Measurements from ENCODE around the gene ADAMTS9.

ADAMTS9 gene

DNA sequence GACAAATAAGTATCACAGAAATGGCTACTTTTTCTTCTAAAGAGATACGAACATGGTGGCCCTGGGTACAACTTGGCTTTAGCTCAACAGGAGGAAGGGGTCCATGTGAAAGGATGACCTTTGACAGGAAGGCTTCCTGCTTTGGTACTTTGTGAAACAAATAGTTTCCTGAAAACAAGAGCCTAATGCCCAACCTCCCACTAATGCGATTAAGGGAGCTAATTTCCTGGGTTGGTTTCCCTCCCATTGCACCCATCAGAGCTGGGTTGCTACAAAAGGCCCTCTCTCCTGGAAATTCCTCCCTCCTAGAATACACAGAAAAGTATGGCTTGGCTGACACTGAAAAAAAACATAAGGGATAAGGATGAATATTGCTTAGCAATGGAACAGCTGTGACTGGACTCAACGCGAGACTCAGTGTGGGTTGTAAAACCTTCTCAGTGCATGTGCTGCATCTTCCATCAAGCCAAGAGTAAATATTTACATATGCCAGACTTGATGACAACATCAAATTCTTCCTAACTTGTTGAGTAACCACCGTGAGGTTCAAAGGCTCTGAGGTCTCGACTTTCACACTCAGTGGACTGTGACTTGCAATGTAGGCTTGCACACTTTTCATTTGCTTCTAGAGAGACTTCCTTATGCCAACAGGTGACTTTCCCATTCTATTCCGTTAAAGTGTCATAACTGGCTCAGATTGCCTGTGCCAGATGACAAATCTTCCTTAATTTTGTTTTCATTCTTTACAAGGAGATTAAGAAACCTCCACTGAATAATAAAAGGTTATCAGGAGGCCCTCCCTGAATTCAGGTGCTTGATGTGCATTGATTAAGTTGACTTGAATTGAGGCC is 60.1 kb downstream of the ADAMTS9 start:
- no peaks in the 10 kb centered on the region for H3K9me3 ChIP-seq (ENCODE audit: control insufficient read depth, low read depth, low read length)

DNA sequence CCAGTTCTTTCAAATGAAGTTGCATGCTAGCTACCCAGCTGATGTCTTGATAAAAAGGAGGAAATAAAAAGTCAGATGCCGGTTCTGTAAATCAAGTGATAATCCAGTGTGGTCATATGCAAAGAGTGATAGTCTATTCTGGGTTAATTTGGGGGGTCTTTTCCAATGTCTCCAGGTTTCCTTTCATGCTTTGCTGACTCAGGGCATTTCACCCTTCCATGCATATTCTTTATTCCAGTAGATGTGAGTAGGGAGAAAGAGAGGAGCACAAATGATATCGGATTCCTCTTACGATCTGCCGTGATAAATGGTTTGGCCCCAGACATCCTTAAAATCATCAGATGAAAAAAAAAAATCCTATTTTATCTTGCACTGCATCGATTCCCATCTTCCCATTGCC is 60.8 kb downstream of the ADAMTS9 start:
- no peaks in the 10 kb centered on the region for H3K36me3 ChIP-seq (ENCODE audit: control insufficient read depth, low read depth, low read length)
- H3K9ac ChIP-seq (ENCODE audit: low read length): no peak overlapping the region
- H3K27ac ChIP-seq (ENCODE audit: low read length): no peak overlapping the region
- H3K4me1 ChIP-seq (ENCODE audit: control insufficient read depth, low read depth, low read length): no peaks in the 10 kb centered on the region
- no peaks in the 10 kb centered on the region for H3K9me3 ChIP-seq (ENCODE audit: control insufficient read depth, low read depth, low read length)
- H3K4me3 ChIP-seq (ENCODE audit: low read length): no peak overlapping the region
- H3K27me3 ChIP-seq (ENCODE audit: control insufficient read depth, insufficient read depth, low read length): no peaks in the 10 kb centered on the region

More for the DNA sequence above, 60.1 kb downstream of the ADAMTS9 start:
- Histone ChIP-seq H3K4me3 (ENCODE audit: low read length) (no peak overlapping the region), H3K9ac (ENCODE audit: low read length) (no peak overlapping the region), H3K36me3 (ENCODE audit: control insufficient read depth, low read depth, low read length) (no peaks in the 10 kb centered on the region), H3K27me3 (ENCODE audit: control insufficient read depth, insufficient read depth, low read length) (no peaks in the 10 kb centered on the region), H3K27ac (ENCODE audit: low read length) (no peak overlapping the region), H3K4me1 (ENCODE audit: control insufficient read depth, low read depth, low read length) (no peaks in the 10 kb centered on the region)

DNA sequence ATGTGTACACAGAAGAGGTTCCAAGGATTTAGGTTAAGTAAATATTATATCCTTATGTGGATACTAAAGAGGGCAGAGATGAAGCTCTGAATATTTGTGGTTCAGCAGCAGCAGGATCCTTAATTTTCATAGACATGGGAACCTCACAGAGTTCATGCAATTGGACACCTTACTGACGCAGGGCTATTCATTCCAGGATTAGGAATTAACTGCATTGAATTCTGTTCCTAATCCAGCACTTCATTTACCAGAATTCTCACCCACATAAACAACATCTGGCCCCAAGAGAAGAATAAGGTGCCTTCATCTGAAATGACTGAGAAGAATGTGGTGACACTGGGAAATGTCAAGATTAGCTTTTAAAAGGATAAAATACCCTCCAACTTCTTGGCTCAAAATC is 62.4 kb downstream of the ADAMTS9 start:
- H3K4me1 ChIP-seq (ENCODE audit: control insufficient read depth, low read depth, low read length): no peaks in the 10 kb centered on the region
- no peaks in the 10 kb centered on the region for H3K36me3 ChIP-seq (ENCODE audit: control insufficient read depth, low read depth, low read length)
- no peaks in the 10 kb centered on the region for H3K9me3 ChIP-seq (ENCODE audit: control insufficient read depth, low read depth, low read length)
- no peak overlapping the region for H3K9ac ChIP-seq (ENCODE audit: low read length)
- no peaks in the 10 kb centered on the region for H3K27me3 ChIP-seq (ENCODE audit: control insufficient read depth, insufficient read depth, low read length)
- no peak overlapping the region for H3K27ac ChIP-seq (ENCODE audit: low read length)
- no peak overlapping the region for H3K4me3 ChIP-seq (ENCODE audit: low read length)

DNA sequence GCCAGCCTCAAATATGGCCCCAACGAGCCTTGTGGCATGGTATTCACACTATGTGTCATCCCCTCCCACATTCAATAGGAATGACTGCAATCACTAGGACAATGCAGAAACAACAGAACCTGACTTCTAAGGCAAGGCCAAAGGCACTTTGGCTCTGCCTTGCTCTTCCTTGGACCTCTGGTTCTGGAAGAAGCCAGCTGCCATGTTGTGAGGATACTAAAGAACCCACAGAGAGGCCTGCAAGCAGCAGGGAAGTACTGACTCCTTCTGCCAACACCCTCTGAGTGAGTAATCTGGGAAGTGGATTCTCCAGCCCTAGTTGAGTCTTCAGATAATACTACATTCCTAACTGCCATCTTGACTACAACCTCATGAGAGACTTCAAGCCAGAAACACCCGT is 64.7 kb downstream of the ADAMTS9 start:
- H3K9me3 ChIP-seq (ENCODE audit: control insufficient read depth, low read depth, low read length): no peaks in the 10 kb centered on the region
- H3K9ac ChIP-seq (ENCODE audit: low read length): no peak overlapping the region
- no peak overlapping the region for H3K27ac ChIP-seq (ENCODE audit: low read length)
- no peak overlapping the region for H3K4me3 ChIP-seq (ENCODE audit: low read length)
- H3K27me3 ChIP-seq (ENCODE audit: control insufficient read depth, insufficient read depth, low read length): no peaks in the 10 kb centered on the region
- H3K4me1 ChIP-seq (ENCODE audit: control insufficient read depth, low read depth, low read length): no peaks in the 10 kb centered on the region
- H3K36me3 ChIP-seq (ENCODE audit: control insufficient read depth, low read depth, low read length): no peaks in the 10 kb centered on the region

DNA sequence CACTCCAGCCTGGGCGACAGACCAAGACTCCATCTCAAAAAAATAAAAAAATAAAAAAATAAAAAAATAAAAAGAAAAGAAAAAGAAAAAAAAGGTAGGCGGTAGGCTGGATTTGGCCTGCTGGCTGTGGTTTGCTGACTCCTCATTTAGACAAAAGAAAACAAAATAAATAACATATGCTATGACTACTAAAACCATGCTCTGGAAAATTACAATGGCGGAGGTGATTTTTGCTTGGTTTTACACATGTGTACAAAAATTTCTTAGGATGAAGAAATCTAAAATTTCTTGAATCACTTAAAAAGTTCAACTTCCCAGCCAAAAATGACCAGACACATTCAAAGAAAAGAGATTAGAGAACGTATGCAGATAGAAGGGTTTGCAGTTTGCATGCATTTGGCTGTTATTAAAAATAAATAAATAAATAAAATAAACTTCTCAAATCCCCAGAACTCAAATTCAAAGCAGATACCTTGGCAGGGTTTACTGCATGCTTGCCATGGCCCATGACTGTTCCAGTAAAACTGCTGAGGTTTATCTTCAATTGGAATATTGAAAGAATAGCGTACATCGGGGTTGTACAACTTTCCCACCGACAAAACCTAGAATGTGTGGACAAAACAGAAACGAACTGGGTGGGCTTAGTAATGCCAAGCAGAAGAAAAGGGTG is 65.9 kb downstream of the ADAMTS9 start:
- H3K27ac ChIP-seq (ENCODE audit: low read length): no peak overlapping the region
- H3K4me3 ChIP-seq (ENCODE audit: low read length): no peak overlapping the region
- H3K9me3 ChIP-seq (ENCODE audit: control insufficient read depth, low read depth, low read length): no peaks in the 10 kb centered on the region
- no peaks in the 10 kb centered on the region for H3K36me3 ChIP-seq (ENCODE audit: control insufficient read depth, low read depth, low read length)
- no peaks in the 10 kb centered on the region for H3K4me1 ChIP-seq (ENCODE audit: control insufficient read depth, low read depth, low read length)
- no peak overlapping the region for H3K9ac ChIP-seq (ENCODE audit: low read length)
- no peaks in the 10 kb centered on the region for H3K27me3 ChIP-seq (ENCODE audit: control insufficient read depth, insufficient read depth, low read length)

DNA sequence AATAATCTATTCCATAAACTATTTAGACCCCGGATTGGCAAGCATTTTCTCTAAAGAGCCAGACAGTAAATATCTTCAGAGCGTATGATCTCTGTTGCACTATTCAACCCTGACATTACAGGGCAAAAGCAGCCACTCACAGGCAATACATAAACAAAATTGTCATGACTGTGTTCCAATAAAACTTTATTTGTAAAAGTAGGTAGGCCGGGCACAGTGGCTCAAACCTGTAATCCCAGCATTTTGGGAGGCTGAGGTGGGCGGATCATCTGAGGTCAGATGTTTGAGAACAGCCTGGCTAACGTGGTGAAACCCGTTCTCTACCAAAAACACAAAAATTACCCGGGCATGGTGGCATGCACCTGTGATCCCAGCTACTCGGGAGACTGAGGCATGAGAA is 66.5 kb downstream of the ADAMTS9 start:
- Histone ChIP-seq H3K27ac (ENCODE audit: low read length) (no peak overlapping the region), H3K4me1 (ENCODE audit: control insufficient read depth, low read depth, low read length) (no peaks in the 10 kb centered on the region), H3K36me3 (ENCODE audit: control insufficient read depth, low read depth, low read length) (no peaks in the 10 kb centered on the region), H3K9ac (ENCODE audit: low read length) (no peak overlapping the region), H3K9me3 (ENCODE audit: control insufficient read depth, low read depth, low read length) (no peaks in the 10 kb centered on the region), H3K4me3 (ENCODE audit: low read length) (no peak overlapping the region), H3K27me3 (ENCODE audit: control insufficient read depth, insufficient read depth, low read length) (no peaks in the 10 kb centered on the region)

DNA sequence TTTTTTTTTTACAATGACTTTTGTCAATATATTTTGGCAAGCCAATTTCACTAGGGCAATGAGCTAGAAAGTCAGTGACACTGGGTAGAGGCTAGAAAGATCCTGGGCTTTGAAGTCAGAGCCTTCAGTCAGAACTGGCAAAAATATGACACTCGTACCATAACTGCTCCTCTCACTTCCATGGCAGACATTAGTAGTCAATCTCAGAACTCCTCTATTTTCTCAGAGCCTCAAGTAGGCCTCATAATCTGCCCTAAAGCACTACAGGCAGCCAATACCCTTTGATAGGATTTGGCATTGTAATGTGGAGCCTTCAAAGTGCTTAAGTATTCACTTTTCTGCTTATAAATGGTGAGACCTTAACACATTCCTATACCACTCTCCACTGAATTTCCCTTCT is 67.8 kb downstream of the ADAMTS9 start:
- no peak overlapping the region for H3K9ac ChIP-seq (ENCODE audit: low read length)
- no peaks in the 10 kb centered on the region for H3K27me3 ChIP-seq (ENCODE audit: control insufficient read depth, insufficient read depth, low read length)
- no peaks in the 10 kb centered on the region for H3K36me3 ChIP-seq (ENCODE audit: control insufficient read depth, low read depth, low read length)
- no peaks in the 10 kb centered on the region for H3K9me3 ChIP-seq (ENCODE audit: control insufficient read depth, low read depth, low read length)
- no peak overlapping the region for H3K4me3 ChIP-seq (ENCODE audit: low read length)
- H3K27ac ChIP-seq (ENCODE audit: low read length): no peak overlapping the region
- H3K4me1 ChIP-seq (ENCODE audit: control insufficient read depth, low read depth, low read length): no peaks in the 10 kb centered on the region

DNA sequence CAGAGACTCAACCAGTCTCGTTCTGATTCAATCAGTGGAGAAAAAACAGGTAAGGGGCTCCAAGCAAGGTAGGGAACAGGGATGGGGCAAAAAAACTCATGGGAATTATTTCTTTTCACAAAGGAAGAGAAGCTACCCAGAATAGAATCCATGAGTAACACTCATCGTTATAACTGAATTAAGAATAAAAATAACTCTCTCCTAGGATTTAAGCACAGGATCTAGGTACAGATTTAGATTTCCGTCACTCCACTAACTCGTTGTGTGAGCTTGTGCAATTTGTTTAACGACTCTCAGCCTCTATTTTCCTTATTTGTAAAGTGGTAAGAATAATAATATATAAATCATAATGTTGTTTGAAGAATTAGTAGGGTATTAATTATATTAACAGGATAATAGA is 68.6 kb downstream of the ADAMTS9 start:
- Histone ChIP-seq H3K9me3 (ENCODE audit: control insufficient read depth, low read depth, low read length) (no peaks in the 10 kb centered on the region), H3K27me3 (ENCODE audit: control insufficient read depth, insufficient read depth, low read length) (no peaks in the 10 kb centered on the region), H3K9ac (ENCODE audit: low read length) (no peak overlapping the region), H3K36me3 (ENCODE audit: control insufficient read depth, low read depth, low read length) (no peaks in the 10 kb centered on the region), H3K4me1 (ENCODE audit: control insufficient read depth, low read depth, low read length) (no peaks in the 10 kb centered on the region), H3K4me3 (ENCODE audit: low read length) (no peak overlapping the region), H3K27ac (ENCODE audit: low read length) (no peak overlapping the region)

DNA sequence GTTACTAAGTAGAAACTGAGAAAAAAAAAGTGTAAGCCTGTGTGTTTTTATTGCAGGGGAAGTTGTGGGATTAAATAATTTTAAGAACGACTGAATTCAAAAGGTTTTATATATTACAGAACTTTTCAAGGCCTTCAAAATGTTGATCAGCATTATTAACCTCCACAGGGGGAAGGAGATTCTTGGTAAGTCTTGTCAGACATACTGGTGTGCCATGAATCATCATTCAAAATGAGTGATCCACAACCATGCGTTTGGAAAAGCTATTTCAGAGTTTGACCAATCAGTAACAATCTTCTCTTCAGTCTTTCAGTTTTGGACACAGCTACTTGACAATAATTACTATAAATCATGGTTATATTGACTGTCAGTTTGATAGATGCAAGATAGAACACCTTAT is 70.2 kb downstream of the ADAMTS9 start:
- Histone ChIP-seq H3K9me3 (ENCODE audit: control insufficient read depth, low read depth, low read length) (no peaks in the 10 kb centered on the region), H3K36me3 (ENCODE audit: control insufficient read depth, low read depth, low read length) (no peaks in the 10 kb centered on the region), H3K4me3 (ENCODE audit: low read length) (no peak overlapping the region), H3K27me3 (ENCODE audit: control insufficient read depth, insufficient read depth, low read length) (no peaks in the 10 kb centered on the region), H3K9ac (ENCODE audit: low read length) (no peak overlapping the region), H3K27ac (ENCODE audit: low read length) (no peak overlapping the region), H3K4me1 (ENCODE audit: control insufficient read depth, low read depth, low read length) (no peaks in the 10 kb centered on the region)

DNA sequence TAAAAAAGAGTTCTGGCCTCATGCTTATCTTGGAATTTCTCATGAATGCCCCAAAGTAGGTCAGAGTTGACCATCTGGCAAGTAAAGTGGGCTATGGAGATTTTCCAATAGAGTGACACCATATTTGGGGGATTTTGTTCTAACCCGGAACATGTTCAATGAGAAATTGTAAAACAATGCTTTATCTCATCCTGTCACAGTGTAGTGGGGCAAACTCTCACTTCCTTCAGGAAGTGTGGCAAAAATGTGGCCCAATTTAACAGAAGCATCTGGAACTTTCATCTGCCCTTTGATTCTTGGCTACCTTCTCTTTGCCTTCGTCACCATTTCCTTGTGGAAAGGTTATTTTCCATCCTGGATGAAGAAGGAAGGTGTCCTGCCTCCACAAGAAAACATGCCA is 70.8 kb downstream of the ADAMTS9 start:
- Histone ChIP-seq H3K4me1 (ENCODE audit: control insufficient read depth, low read depth, low read length) (no peaks in the 10 kb centered on the region), H3K36me3 (ENCODE audit: control insufficient read depth, low read depth, low read length) (no peaks in the 10 kb centered on the region), H3K9ac (ENCODE audit: low read length) (no peak overlapping the region), H3K9me3 (ENCODE audit: control insufficient read depth, low read depth, low read length) (no peaks in the 10 kb centered on the region), H3K4me3 (ENCODE audit: low read length) (no peak overlapping the region), H3K27ac (ENCODE audit: low read length) (no peak overlapping the region), H3K27me3 (ENCODE audit: control insufficient read depth, insufficient read depth, low read length) (no peaks in the 10 kb centered on the region)

DNA sequence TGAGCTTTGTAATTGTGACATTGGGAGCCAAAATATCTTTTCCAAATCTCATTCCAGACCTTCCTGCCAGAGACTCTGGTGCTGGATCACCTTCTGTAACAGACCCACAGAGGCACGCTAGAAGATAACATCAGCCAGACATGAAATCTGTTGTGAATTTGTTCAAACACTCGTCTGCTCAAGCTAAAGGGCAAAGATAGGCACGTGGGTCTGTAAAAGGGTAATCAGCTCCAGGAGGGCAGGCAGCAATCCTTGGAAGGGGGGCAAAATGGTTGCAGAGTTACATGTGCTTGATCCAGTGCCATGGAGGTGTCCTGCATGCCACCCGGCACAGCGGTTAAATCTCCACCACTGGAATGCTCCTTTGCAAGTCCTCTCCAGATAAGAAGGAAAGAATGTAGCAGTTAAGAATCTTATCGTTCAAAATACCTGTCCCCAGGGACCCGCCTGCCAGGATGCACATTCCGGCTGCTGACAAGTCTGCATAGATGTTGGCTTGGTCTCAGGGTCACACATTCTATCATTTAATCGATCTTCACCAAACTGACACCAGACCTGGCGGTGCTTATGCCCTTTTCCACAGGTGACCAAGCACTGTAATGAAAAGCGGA is 74.8 kb downstream of the ADAMTS9 start:
- no peak overlapping the region for H3K4me3 ChIP-seq (ENCODE audit: low read length)
- H3K9ac ChIP-seq (ENCODE audit: low read length): no peak overlapping the region
- H3K9me3 ChIP-seq (ENCODE audit: control insufficient read depth, low read depth, low read length): no peaks in the 10 kb centered on the region
- H3K36me3 ChIP-seq (ENCODE audit: control insufficient read depth, low read depth, low read length): no peaks in the 10 kb centered on the region
- no peaks in the 10 kb centered on the region for H3K27me3 ChIP-seq (ENCODE audit: control insufficient read depth, insufficient read depth, low read length)
- no peak overlapping the region for H3K27ac ChIP-seq (ENCODE audit: low read length)
- no peaks in the 10 kb centered on the region for H3K4me1 ChIP-seq (ENCODE audit: control insufficient read depth, low read depth, low read length)

All from iPS-18a (cell line).